Measurements from ENCODE around the gene MISP. TPM values are rescaled to one million over a fixed set of nuclear protein-coding genes. Genes with fewer than 3 reads are reported as not detected.
A peak's percentile ranks its signal among the peaks of the same experiment; 100 is the strongest.

MISP gene
- total and polyA plus RNA-seq, 2 of the 13 experiments (the other 11 are each of a cell fraction or from before 2014, with no cell fraction given): 0.67 to 1.3 TPM

DNA sequence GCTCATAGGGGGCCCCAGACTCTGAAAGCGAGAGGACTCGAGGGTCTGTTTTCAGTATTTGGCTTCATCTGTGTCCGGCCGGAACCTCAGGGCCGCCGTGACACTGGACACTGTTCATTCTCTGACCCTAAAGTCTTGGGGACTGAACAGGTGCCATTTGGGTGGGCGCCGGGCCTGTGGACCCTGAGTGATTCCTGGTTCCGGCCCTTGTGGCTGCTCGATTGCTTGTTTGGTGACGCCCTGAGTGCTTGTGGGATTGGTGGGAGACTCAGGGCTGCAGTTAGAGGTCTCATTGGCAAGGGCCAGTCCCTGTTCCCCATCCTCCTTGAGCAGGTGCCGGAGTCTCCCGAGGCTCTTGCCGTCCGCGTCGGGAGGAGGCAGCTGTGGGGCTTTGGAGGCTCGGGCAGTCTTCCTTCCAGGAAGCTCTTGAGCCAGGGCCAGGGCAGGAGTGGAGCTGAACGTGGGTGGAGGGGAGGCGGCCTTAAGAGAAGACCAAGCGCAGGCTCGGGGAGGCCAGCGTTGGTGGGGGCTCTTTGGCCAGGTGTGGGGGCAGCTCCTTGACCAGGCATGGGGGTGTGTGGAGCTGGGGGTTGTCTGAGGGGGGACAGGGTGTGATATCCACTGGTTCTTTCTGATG is 51.1 kb downstream of the MISP start:
- intact Hi-C loops (cut with micrococcal nuclease; ENCODE audit: unreplicated experiment): no loop called here
- ATAC-seq: no peak
- Histone ChIP-seq H3K4me3 (replicated peaks in 1 of 3; ENCODE audit: insufficient read depth in 1 of 3, low read depth in 2 of 3, low read length in 3 of 3) (peak overlapping the region in 1 of 3 experiments; percentile 96; a peak in 2 of 6 replicates), H3K4me1 (ENCODE audit: insufficient read depth, low read length) (peaks cover 35% of the 10 kb centered on the region), H3K9me3 (ENCODE audit: low read length) (no peaks in the 10 kb centered on the region), H2AFZ (ENCODE audit: low read length) (no peak overlapping the region), H3K27me3 (ENCODE audit: control insufficient read depth in 1 of 2, insufficient read depth in 2 of 2, low read length in 2 of 2) (no peaks in the 10 kb centered on the region; a peak in 1 of 5 replicates), H3K4me2 (ENCODE audit: low read depth, low read length) (peak overlapping the region; percentile 89), H3K36me3 (replicated peaks in 1 of 2; ENCODE audit: control insufficient read depth in 1 of 2, insufficient read depth in 2 of 2, low read length in 2 of 2) (peaks cover 40 to 69% of the 10 kb centered on the region in 2 experiments; a peak in 4 of 5 replicates), H3K79me2 (ENCODE audit: insufficient read depth, low read length) (peaks cover 85% of the 10 kb centered on the region), H3K27ac (ENCODE audit: extremely low read length, insufficient read depth, low read length) (peak overlapping the region; percentile 45), H3K9ac (ENCODE audit: insufficient read depth, low read depth, low read length) (peak overlapping the region; percentile 99; the same call in 1 of the 2 replicates), H4K20me1 (ENCODE audit: insufficient read depth, low read length) (peaks cover 84% of the 10 kb centered on the region)
- ChIA-PET POLR2A (interaction anchor here (0.5 kb wide), 1 partner anchor 10 kb away, joined by 4 read pairs; no protein-coding TSS in a partner anchor), CTCF (ENCODE audit: low intra/inter-chr PET ratio, low total read pairs) (no interaction called here)
- in situ Hi-C loops (cut with HindIII; ENCODE audit: extremely low pct_ligation_motif_present, low pct_unique_long_range_greater_than_20kb): no loop called here
- DNase-seq (ENCODE audit: low spot score): no peak
- no TSS peak for BruUV-seq (replicated peaks)
- FAIRE-seq: no peak
- WGBS (ENCODE audit: low lambda C conversion rate): 89% methylated on average over 23 of the region's 23 CpGs
- peak; percentile 15 for TF ChIP-seq AGO1 (IDR thresholded peaks at IDR 0.05; ENCODE audit: low read depth, low read length, poor library complexity, severe bottlenecking)
- TF ChIP-seq, protein P1, sequence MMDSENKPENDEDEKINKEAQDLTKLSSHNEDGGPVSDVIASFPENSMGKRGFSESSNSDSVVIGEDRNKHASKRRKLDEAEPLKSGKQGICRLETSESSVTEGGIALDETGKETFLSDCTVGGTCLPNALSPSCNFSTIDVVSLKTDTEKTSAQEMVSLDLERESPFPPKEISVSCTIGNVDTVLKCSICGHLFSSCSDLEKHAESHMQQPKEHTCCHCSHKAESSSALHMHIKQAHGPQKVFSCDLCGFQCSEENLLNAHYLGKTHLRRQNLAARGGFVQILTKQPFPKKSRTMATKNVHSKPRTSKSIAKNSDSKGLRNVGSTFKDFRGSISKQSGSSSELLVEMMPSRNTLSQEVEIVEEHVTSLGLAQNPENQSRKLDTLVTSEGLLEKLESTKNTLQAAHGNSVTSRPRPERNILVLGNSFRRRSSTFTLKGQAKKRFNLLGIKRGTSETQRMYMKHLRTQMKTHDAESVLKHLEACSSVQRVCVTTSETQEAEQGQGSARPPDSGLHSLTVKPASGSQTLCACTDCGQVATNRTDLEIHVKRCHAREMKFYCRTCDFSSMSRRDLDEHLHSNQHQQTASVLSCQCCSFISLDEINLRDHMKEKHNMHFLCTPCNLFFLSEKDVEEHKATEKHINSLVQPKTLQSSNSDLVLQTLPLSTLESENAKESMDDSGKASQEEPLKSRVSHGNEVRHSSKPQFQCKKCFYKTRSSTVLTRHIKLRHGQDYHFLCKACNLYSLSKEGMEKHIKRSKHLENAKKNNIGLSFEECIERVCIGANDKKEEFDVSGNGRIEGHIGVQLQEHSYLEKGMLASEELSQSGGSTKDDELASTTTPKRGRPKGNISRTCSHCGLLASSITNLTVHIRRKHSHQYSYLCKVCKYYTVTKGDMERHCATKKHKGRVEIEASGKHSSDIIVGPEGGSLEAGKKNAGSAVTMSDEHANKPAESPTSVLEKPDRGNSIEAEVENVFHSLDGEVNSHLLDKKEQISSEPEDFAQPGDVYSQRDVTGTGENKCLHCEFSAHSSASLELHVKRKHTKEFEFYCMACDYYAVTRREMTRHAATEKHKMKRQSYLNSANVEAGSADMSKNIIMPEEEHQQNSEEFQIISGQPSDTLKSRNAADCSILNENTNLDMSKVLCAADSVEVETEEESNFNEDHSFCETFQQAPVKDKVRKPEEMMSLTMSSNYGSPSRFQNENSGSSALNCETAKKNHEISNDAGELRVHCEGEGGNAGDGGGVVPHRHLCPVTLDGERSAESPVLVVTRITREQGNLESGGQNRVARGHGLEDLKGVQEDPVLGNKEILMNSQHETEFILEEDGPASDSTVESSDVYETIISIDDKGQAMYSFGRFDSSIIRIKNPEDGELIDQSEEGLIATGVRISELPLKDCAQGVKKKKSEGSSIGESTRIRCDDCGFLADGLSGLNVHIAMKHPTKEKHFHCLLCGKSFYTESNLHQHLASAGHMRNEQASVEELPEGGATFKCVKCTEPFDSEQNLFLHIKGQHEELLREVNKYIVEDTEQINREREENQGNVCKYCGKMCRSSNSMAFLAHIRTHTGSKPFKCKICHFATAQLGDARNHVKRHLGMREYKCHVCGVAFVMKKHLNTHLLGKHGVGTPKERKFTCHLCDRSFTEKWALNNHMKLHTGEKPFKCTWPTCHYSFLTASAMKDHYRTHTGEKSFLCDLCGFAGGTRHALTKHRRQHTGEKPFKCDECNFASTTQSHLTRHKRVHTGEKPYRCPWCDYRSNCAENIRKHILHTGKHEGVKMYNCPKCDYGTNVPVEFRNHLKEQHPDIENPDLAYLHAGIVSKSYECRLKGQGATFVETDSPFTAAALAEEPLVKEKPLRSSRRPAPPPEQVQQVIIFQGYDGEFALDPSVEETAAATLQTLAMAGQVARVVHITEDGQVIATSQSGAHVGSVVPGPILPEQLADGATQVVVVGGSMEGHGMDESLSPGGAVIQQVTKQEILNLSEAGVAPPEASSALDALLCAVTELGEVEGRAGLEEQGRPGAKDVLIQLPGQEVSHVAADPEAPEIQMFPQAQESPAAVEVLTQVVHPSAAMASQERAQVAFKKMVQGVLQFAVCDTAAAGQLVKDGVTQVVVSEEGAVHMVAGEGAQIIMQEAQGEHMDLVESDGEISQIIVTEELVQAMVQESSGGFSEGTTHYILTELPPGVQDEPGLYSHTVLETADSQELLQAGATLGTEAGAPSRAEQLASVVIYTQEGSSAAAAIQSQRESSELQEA (CRISPR knock-in tag; IDR thresholded peaks at IDR 0.05; ENCODE audit: not compliant biosample characterization): no peak
- TF ChIP-seq ZNF724P (CRISPR knock-in tag; IDR thresholded peaks at IDR 0.05; ENCODE audit: borderline replicate concordance): no peak
- no peak for TF ChIP-seq ZNF570 (CRISPR knock-in tag; IDR thresholded peaks at IDR 0.05; ENCODE audit: borderline replicate concordance)
- no peak for TF ChIP-seq TGIF2 (CRISPR knock-in tag; IDR thresholded peaks at IDR 0.05)
- no peak for TF ChIP-seq ZFP37 (CRISPR knock-in tag; IDR thresholded peaks at IDR 0.05; ENCODE audit: borderline replicate concordance)
- no peak for TF ChIP-seq HNRNPK (IDR thresholded peaks at IDR 0.05; ENCODE audit: low read depth, low read length, poor library complexity, severe bottlenecking)
- TF ChIP-seq FOXA1 (IDR thresholded peaks at IDR 0.05): no peak
- no peak for TF ChIP-seq FOXA1 (CRISPR knock-in tag; IDR thresholded peaks at IDR 0.05)
- peak; percentile 57 for TF ChIP-seq AGO2 (optimal IDR thresholded peaks at IDR 0.05; ENCODE audit: low read depth, low read length)
- TF ChIP-seq ZSCAN9 (CRISPR knock-in tag; IDR thresholded peaks at IDR 0.05; ENCODE audit: borderline replicate concordance): no peak
- TF ChIP-seq ZNF563 (CRISPR knock-in tag; IDR thresholded peaks at IDR 0.05): 0 out of 2 replicates have a peak, but pooled peaks have one; percentile 23
- no peak for TF ChIP-seq RXRB (CRISPR knock-in tag; IDR thresholded peaks at IDR 0.05; ENCODE audit: borderline replicate concordance)

Data from HepG2 (cell line).